GM21515 (cell line): ENCODE data around the gene TMED8.
A peak's percentile ranks its signal among the peaks of the same experiment; 100 is the strongest.
"Not testable (repeated sequence)": the region's sequence is repeated elsewhere in the genome, so short reads cannot be mapped to it uniquely, and the experiment has no call there.

Experiments used
- ATAC-seq: cut with Tn5 transposase; IDR thresholded peaks from one replicate; pipeline ENCODE4 v1.9.1; 2021; ENCODE audit not compliant: unreplicated experiment

TMED8 gene

DNA sequence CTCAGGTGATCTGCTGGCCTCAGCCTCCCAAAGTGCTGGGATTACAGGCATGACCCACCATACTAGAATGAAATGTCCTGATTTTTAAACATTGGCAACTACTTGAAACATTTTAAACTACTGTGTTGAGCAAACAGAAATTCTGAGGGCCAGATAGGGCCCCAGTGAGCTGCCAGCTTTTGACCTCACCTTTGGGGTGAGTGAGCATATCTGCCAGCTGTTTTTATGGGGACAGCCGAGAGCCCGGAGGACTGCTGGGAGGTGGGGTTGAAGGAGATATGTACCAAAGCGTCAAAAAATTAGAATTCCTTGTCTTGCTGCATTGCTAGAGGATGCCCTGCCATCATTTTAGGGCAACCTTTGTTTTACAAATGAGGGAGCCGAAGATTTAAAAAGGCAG, 53.3 kb downstream of the TMED8 start:
- ATAC-seq = no peak

- no peak for ATAC-seq
Measured at GRCh38 chr14:77322951-77323350, 53.9 kb downstream of the TMED8 start.

DNA sequence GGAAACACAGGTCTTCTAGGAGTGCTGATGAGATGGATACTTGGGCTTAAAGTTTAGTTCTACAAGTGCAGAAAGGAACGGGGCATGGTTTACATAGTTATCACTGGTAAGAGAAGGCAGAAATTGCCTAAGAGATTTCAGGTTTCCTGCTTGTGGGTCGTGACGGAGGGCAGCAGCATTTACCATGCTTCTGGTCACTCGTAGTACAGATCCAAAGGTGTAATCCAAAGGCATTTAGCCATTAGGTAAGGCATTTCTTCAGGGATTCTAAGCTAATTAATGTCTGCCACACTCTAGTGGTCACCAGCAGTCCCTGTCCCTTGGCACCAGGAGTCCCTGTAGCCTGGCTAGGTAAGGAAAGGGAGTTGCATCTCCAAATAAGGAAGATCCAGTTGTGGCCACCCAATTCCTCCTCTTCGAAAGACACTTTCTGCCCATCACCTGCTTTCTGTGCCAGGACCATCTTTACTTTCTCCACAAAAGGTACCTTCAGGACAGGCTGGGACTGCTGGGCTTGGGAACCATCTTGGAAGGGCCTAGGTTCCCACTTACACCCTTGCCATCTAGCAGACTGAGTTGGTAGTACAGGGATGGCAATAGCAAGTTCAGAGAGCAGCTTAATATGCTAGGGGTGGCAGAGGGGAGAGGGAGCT, 54.5 kb downstream of the TMED8 start:
- ATAC-seq = no peak

DNA sequence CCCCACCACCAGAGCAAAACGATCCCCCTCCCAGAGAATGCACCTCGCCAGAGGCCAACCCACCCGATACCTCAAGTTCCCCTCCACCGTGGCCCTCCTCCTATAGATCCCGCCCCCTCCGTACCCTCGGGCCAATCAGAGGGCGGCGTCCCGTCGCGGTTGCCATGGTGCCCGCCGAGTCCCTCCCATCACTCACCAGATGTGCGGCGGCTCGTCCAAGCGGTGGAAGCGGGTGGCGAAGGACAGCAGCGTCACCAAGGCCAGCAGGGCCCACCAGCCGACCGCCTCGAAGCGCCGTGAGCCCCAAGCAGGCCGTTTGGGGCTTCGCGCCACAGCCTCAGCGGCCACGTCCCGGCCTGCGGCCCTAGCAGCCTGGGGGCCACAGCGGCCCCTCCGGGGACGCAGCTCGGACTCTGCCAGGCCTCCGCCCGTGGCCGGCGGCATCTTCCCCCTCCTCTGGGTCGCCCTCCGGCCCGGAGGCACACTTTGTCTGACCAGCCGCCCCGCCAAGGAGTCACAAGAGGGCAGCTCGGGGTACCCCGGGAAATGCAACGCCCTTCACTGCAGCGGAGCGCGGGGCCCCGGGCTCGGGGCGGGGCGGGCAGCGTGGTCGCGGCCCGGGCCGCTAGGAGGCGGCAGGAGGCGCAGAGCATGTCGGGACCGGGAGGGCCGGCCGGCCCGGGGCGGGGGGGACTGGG, 56.5 kb downstream of the TMED8 start, which contains the start of gene POMT2:
Gene POMT2, minus strand, starts transcription at position 646 of the 698 bp plus-strand sequence. Its CDS starts 202 bp downstream, at position 444.
- peak; percentile 68 for ATAC-seq

GRCh38 chr14:77319422-77319821, 57.5 kb downstream of the TMED8 start:
- ATAC-seq = no peak

- not testable (repeated sequence) for ATAC-seq
Measured at GRCh38 chr14:77318756-77319155, 58.1 kb downstream of the TMED8 start.

DNA sequence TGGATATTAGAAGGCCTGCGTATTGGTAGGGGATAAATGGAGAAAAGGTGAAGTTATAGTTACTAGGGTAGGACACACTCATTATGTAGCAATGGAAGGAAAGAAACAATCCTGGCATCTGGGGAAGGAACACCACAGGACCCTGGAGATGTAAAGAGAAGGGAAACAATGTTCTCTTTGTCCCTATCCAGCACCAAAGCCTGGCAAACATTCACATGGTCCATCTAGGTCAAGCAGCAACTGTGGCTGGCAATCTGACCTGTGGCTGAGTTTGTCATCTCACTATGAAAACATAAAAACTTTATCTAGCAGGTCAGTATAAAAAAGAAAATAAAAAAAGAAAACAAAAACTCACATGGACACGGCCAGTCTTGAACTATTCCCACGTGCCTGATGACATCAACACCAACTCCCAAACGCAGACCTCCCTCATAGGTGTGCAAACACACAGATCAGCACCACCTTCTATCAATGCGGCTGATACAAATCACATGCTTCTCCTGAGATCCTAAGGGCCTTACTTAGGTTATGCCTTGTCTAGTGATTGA, 58.8 kb downstream of the TMED8 start:
- no peak for ATAC-seq

DNA sequence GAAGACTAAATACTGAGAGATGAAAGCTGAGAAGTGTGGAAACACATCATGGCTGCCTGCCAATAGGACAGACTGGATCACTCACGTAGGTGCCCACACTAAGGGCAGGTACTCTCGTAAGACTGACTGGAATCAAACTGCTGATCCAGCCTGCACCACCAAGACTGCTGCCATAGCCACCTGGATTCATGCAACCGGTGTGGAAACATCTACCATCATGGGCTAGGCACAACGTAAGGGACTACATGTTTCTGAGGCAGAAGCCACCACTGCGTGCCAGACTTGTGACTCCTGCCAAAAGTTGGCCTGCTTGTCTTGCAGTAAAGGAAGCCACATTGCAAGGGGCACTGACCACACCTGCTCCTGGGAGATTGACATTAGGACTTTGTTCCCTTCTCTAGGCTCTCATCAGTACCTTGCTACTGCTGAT, 60.0 kb downstream of the TMED8 start:
- no peak for ATAC-seq

DNA sequence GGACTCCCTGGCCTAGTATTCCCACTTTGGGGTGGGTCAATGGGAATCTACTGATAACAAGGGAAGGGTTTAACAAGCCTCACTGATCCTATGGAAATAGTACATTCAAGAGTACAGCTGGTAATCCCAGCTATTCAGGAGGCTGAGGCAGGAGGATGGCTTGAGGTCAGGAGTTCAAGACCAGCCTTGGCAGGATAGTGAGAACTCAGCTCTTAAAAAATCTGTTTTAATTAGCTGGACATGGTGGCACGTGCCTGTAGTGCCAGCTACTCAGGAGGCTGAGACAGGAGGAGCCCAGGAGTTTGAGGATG, 60.7 kb downstream of the TMED8 start:
- no peak for ATAC-seq

DNA sequence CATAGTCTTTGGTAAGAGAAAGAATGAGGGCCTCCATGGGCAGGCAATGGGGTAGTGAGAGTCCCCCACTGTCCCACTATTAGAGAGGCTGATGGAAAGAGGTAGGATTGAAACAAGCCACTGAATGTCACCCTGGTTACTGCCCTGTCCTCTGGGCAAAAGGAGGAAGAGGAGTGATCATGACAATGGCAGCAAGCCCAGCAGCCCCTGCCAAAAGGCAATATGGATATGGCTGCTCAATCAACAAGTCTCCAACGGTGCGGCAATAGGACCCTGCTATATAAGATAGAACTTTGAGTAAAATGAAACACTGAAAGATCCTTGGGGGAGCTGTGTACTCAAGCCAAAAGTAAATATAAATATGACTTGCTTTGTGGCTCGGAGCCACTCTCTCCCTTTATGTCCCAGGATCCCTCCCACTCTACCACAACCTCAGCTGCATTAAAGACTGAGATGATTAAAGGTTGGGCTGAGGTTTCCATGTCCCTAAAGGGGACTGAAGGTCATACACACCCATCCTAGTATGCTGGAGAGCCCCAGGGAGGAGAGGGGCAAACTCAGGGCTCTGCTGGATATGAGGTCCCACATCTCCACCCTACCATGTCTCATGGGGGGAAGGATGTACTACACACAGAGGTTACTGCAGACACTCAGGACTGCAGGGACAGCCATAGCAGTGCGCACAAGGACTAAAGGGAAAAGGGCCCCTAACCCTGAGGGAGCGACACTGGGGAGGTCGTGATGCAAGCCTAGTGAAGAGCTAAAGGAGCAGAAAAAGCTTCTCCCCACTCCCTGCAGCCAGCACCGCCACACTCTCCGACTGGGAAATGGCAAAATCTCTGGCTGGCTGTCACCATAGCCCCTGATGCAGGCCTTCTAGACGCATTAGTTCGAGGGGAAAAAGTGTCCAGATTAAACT, 62.1 kb downstream of the TMED8 start:
- ATAC-seq = no peak

- ATAC-seq = no peak
Measured at GRCh38 chr14:77314043-77314442, 62.9 kb downstream of the TMED8 start.

DNA sequence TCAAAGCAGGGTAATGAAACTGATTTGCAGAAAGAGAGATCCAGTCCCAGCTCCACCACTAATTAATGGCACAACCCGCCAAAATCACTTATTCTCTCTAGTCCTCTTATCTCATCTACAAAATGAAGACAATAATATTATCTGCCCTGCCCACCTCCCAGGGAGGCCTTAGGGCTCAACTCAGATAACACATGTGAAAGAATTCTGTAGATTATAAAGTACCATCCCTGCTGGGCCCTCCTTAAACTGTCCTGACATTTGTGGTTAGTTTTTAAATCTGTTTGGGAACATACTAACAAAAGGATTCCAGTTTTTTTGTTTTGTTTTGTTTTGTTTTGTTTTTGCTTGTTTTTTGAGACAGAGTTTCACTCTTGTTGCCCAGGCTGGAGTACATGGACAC, 63.5 kb downstream of the TMED8 start:
- no peak for ATAC-seq

DNA sequence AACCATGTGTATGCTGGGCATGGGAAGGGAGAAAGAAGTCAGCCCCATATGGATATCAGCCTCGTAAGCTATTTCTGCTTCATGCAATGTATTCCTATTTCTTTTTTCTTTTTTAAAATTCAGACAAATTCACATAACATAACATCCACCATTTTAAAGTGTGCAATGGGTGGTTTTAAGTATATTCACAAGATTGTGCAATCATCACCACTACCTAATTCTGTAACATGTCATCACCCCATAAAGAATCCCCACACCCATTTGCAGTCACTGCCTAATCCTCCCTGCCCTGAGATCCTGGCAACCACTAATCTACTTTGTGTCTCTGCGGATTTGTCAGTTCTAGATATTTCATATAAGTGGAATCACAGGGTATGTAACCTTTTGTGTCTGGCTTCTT, 65.7 kb downstream of the TMED8 start:
- no peak for ATAC-seq

GRCh38 chr14:77310026-77310425, 66.9 kb downstream of the TMED8 start:
- ATAC-seq = no peak

GRCh38 chr14:77309131-77309530, 67.8 kb downstream of the TMED8 start:
- ATAC-seq = no peak

- ATAC-seq = no peak
Measured at GRCh38 chr14:77306851-77307496, 69.9 kb downstream of the TMED8 start.

GRCh38 chr14:77306416-77306815, 70.5 kb downstream of the TMED8 start:
- ATAC-seq = no peak

DNA sequence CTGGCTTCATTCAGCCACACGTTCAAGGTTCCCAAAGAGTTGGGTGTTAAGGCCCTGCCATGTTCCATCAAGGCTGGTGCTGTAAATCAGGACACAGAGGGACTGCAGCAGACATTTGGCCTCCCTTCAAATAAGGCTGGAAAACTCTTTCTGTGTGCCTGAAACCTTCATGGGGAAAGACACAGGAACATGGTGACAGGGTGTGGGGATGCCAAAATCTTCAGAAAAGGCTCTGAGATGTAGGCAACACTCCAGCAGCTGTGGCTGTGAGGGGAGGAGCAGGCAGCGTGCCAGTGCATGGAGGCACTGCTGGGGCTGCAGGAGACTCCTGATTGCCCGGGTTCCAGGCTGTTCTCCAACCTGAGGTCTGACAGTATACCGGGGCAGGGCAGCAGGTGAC, 71.2 kb downstream of the TMED8 start:
- no peak for ATAC-seq

- ATAC-seq = no peak
Measured at GRCh38 chr14:77303417-77304156, 73.3 kb downstream of the TMED8 start.

GRCh38 chr14:77302926-77303325, 74.0 kb downstream of the TMED8 start:
- ATAC-seq = no peak
